Measurements from ENCODE around the gene COL9A3.
"Not testable (repeated sequence)": the region's sequence is repeated elsewhere in the genome, so short reads cannot be mapped to it uniquely, and the experiment has no call there.

The COL9A3 gene

GRCh38 chr20:62845416-62846160 is 28.7 kb downstream of the COL9A3 start:
- no peak for DNase-seq
- Histone ChIP-seq H3K79me1 (replicated peaks; ENCODE audit: low read length, poor library complexity, severe bottlenecking) (peaks cover 9% of the 10 kb centered on the region), H2BK5ac (ENCODE audit: low read depth, low read length, poor library complexity, severe bottlenecking) (no peak overlapping the region), H3K9me3 (ENCODE audit: control insufficient read depth, low read length) (no peaks in the 10 kb centered on the region), H3K4me2 (ENCODE audit: low read length, poor library complexity, severe bottlenecking) (no peak overlapping the region), H3K18ac (ENCODE audit: low read depth in 1 of 2, low read length in 2 of 2) (no peak overlapping the region), H2AFZ (ENCODE audit: low read depth, low read length) (no peak overlapping the region), H3K14ac (ENCODE audit: low read length in 2 of 2) (no peak overlapping the region), H4K91ac (ENCODE audit: low read length) (no peak overlapping the region), H4K8ac (ENCODE audit: low read length) (no peak overlapping the region), H3K9ac (ENCODE audit: low read length) (no peak overlapping the region), H3K23ac (ENCODE audit: low read length in 2 of 2) (no peak overlapping the region), H2BK120ac (ENCODE audit: low read depth, low read length) (no peak overlapping the region), H2BK12ac (ENCODE audit: low read length in 2 of 2) (no peak overlapping the region), H3K4me1 (ENCODE audit: control insufficient read depth, insufficient read depth, low read depth, low read length) (no peaks in the 10 kb centered on the region), H3K4ac (ENCODE audit: low read depth in 1 of 2, low read length in 2 of 2) (no peak overlapping the region), H3K36me3 (ENCODE audit: control insufficient read depth in 1 of 2, insufficient read depth in 2 of 2, low read depth in 1 of 2, low read length in 2 of 2) (peaks cover 5 to 21% of the 10 kb centered on the region in 2 experiments), H3K27ac (ENCODE audit: low read length, poor library complexity, severe bottlenecking) (no peak overlapping the region), H3K4me3 (ENCODE audit: insufficient read depth in 1 of 2, low read depth in 1 of 2, low read length in 2 of 2) (no peak overlapping the region), H2BK15ac (ENCODE audit: low read depth, poor library complexity, severe bottlenecking) (no peak overlapping the region), H3K27me3 (ENCODE audit: control insufficient read depth in 1 of 2, insufficient read depth in 1 of 2, low read length in 2 of 2) (no peaks in the 10 kb centered on the region), H2AK5ac (ENCODE audit: low read length, severe bottlenecking) (no peak overlapping the region)
- 98% methylated on average over 15 of the region's 16 CpGs for WGBS

GRCh38 chr20:62846166-62846890 is 29.5 kb downstream of the COL9A3 start:
- Histone ChIP-seq H3K27ac (ENCODE audit: low read length, poor library complexity, severe bottlenecking) (no peak overlapping the region), H3K4ac (ENCODE audit: low read depth in 1 of 2, low read length in 2 of 2) (no peak overlapping the region), H3K9ac (ENCODE audit: low read length) (no peak overlapping the region), H2BK12ac (ENCODE audit: low read length in 2 of 2) (no peak overlapping the region), H3K4me2 (ENCODE audit: low read length, poor library complexity, severe bottlenecking) (no peak overlapping the region), H3K14ac (ENCODE audit: low read length in 2 of 2) (no peak overlapping the region), H3K4me3 (ENCODE audit: insufficient read depth in 1 of 2, low read depth in 1 of 2, low read length in 2 of 2) (no peak overlapping the region), H2BK15ac (ENCODE audit: low read depth, poor library complexity, severe bottlenecking) (no peak overlapping the region), H4K91ac (ENCODE audit: low read length) (no peak overlapping the region), H2BK5ac (ENCODE audit: low read depth, low read length, poor library complexity, severe bottlenecking) (no peak overlapping the region), H4K8ac (ENCODE audit: low read length) (no peak overlapping the region), H3K4me1 (ENCODE audit: control insufficient read depth, insufficient read depth, low read depth, low read length) (no peaks in the 10 kb centered on the region), H3K18ac (ENCODE audit: low read depth in 1 of 2, low read length in 2 of 2) (no peak overlapping the region), H3K27me3 (ENCODE audit: control insufficient read depth in 1 of 2, insufficient read depth in 1 of 2, low read length in 2 of 2) (no peaks in the 10 kb centered on the region), H3K9me3 (ENCODE audit: control insufficient read depth, low read length) (no peaks in the 10 kb centered on the region), H2BK120ac (ENCODE audit: low read depth, low read length) (no peak overlapping the region), H3K23ac (ENCODE audit: low read length in 2 of 2) (no peak overlapping the region), H3K36me3 (ENCODE audit: control insufficient read depth in 1 of 2, insufficient read depth in 2 of 2, low read depth in 1 of 2, low read length in 2 of 2) (peaks cover 10 to 23% of the 10 kb centered on the region in 2 experiments), H2AFZ (ENCODE audit: low read depth, low read length) (no peak overlapping the region), H3K79me1 (replicated peaks; ENCODE audit: low read length, poor library complexity, severe bottlenecking) (peaks cover 12% of the 10 kb centered on the region), H2AK5ac (ENCODE audit: low read length, severe bottlenecking) (no peak overlapping the region)
- DNase-seq: no peak
- whole genome bisulfite sequencing: 94% methylated on average over 14 of the region's 19 CpGs

- H2BK5ac ChIP-seq (ENCODE audit: low read depth, low read length, poor library complexity, severe bottlenecking); H3K9me3 ChIP-seq (ENCODE audit: control insufficient read depth, low read length); H3K4me1 ChIP-seq (ENCODE audit: control insufficient read depth, insufficient read depth, low read depth, low read length); H4K8ac ChIP-seq (ENCODE audit: low read length); H2AK5ac ChIP-seq (ENCODE audit: low read length, severe bottlenecking); H2AFZ ChIP-seq (ENCODE audit: low read depth, low read length); H2BK15ac ChIP-seq (ENCODE audit: low read depth, poor library complexity, severe bottlenecking); H3K4me2 ChIP-seq (ENCODE audit: low read length, poor library complexity, severe bottlenecking); H2BK120ac ChIP-seq (ENCODE audit: low read depth, low read length); DNase-seq; H3K27me3 ChIP-seq (ENCODE audit: control insufficient read depth in 1 of 2, insufficient read depth in 1 of 2, low read length in 2 of 2); H3K18ac ChIP-seq (ENCODE audit: low read depth in 1 of 2, low read length in 2 of 2); H3K14ac ChIP-seq (ENCODE audit: low read length in 2 of 2); H4K91ac ChIP-seq (ENCODE audit: low read length); H3K23ac ChIP-seq (ENCODE audit: low read length in 2 of 2); H3K4ac ChIP-seq (ENCODE audit: low read depth in 1 of 2, low read length in 2 of 2); H3K27ac ChIP-seq (ENCODE audit: low read length, poor library complexity, severe bottlenecking); H2BK12ac ChIP-seq (ENCODE audit: low read length in 2 of 2); H3K4me3 ChIP-seq (ENCODE audit: insufficient read depth in 1 of 2, low read depth in 1 of 2, low read length in 2 of 2); H3K9ac ChIP-seq (ENCODE audit: low read length): not testable (repeated sequence)
- Histone ChIP-seq H3K79me1 (replicated peaks; ENCODE audit: low read length, poor library complexity, severe bottlenecking) (peaks cover 24% of the 10 kb centered on the region), H3K36me3 (ENCODE audit: control insufficient read depth in 1 of 2, insufficient read depth in 2 of 2, low read depth in 1 of 2, low read length in 2 of 2) (peaks cover 32 to 40% of the 10 kb centered on the region in 2 experiments)
- 95% methylated on average over 7 of the region's 7 CpGs for WGBS
Measured at GRCh38 chr20:62848917-62849316, 32.1 kb downstream of the COL9A3 start.

- Histone ChIP-seq H3K9me3 (ENCODE audit: control insufficient read depth, low read length) (no peaks in the 10 kb centered on the region), H2BK12ac (ENCODE audit: low read length in 2 of 2) (no peak overlapping the region), H4K8ac (ENCODE audit: low read length) (no peak overlapping the region), H2BK120ac (ENCODE audit: low read depth, low read length) (no peak overlapping the region), H2AK5ac (ENCODE audit: low read length, severe bottlenecking) (no peak overlapping the region), H3K14ac (ENCODE audit: low read length in 2 of 2) (no peak overlapping the region), H2AFZ (ENCODE audit: low read depth, low read length) (no peak overlapping the region), H3K23ac (ENCODE audit: low read length in 2 of 2) (no peak overlapping the region), H3K4ac (ENCODE audit: low read depth in 1 of 2, low read length in 2 of 2) (no peak overlapping the region), H2BK15ac (ENCODE audit: low read depth, poor library complexity, severe bottlenecking) (no peak overlapping the region), H3K4me2 (ENCODE audit: low read length, poor library complexity, severe bottlenecking) (no peak overlapping the region), H3K18ac (ENCODE audit: low read depth in 1 of 2, low read length in 2 of 2) (no peak overlapping the region), H3K4me1 (ENCODE audit: control insufficient read depth, insufficient read depth, low read depth, low read length) (no peaks in the 10 kb centered on the region), H3K79me1 (replicated peaks; ENCODE audit: low read length, poor library complexity, severe bottlenecking) (peaks cover 27% of the 10 kb centered on the region), H3K27me3 (ENCODE audit: control insufficient read depth in 1 of 2, insufficient read depth in 1 of 2, low read length in 2 of 2) (no peaks in the 10 kb centered on the region), H3K36me3 (ENCODE audit: control insufficient read depth in 1 of 2, insufficient read depth in 2 of 2, low read depth in 1 of 2, low read length in 2 of 2) (peaks cover 37 to 44% of the 10 kb centered on the region in 2 experiments), H4K91ac (ENCODE audit: low read length) (no peak overlapping the region), H3K4me3 (ENCODE audit: insufficient read depth in 1 of 2, low read depth in 1 of 2, low read length in 2 of 2) (no peak overlapping the region), H3K27ac (ENCODE audit: low read length, poor library complexity, severe bottlenecking) (no peak overlapping the region), H3K9ac (ENCODE audit: low read length) (no peak overlapping the region), H2BK5ac (ENCODE audit: low read depth, low read length, poor library complexity, severe bottlenecking) (no peak overlapping the region)
- DNase-seq: no peak
Measured at GRCh38 chr20:62849431-62849830, 32.6 kb downstream of the COL9A3 start.

Data from mesenchymal stem cell (in vitro differentiated cells and primary cell).